IPS-18a (cell line): ENCODE data around the gene RASD1.

Source experiments
- H3K27ac ChIP-seq: one replicate; pipeline ENCODE4 v1.5.1; 2013; ENCODE audit warnings: low read length
- H3K27me3 ChIP-seq: one replicate; pipeline ENCODE4 v1.6.1; 2013; ENCODE audit warnings: mild to moderate bottlenecking, low read length; ENCODE audit not compliant: control insufficient read depth, insufficient read depth
- H3K36me3 ChIP-seq: one replicate; pipeline ENCODE4 v1.6.1; 2013; ENCODE audit warnings: low read depth, low read length; ENCODE audit not compliant: control insufficient read depth
- H3K4me1 ChIP-seq: one replicate; pipeline ENCODE4 v1.6.1; 2013; ENCODE audit warnings: low read depth, low read length; ENCODE audit not compliant: control insufficient read depth
- H3K4me3 ChIP-seq: one replicate; pipeline ENCODE4 v1.5.1; 2013; ENCODE audit warnings: low read length
- H3K9ac ChIP-seq: one replicate; pipeline ENCODE4 v1.6.1; 2013; ENCODE audit warnings: mild to moderate bottlenecking, low read length, moderate library complexity
- H3K9me3 ChIP-seq: one replicate; pipeline ENCODE4 v1.6.1; 2013; ENCODE audit warnings: low read depth, low read length; ENCODE audit not compliant: control insufficient read depth

The RASD1 gene

GRCh38 chr17:17496189-17497064, at the start of gene RASD1:
Gene RASD1, minus strand, starts transcription at chr17:17496395. Its CDS starts 214 bp downstream, at chr17:17496181.
- peak within 1 kb of the TSS; percentile 78 for H3K4me3 ChIP-seq
- peaks cover 4% of the 10 kb centered on the region for H3K36me3 ChIP-seq
- H3K27ac ChIP-seq: no peak within 1 kb of the TSS
- H3K9ac ChIP-seq: peak within 1 kb of the TSS; percentile 35
- H3K27me3 ChIP-seq: peaks cover 30% of the 10 kb centered on the region
- H3K4me1 ChIP-seq: peaks cover 13% of the 10 kb centered on the region
- no peaks in the 10 kb centered on the region for H3K9me3 ChIP-seq

DNA sequence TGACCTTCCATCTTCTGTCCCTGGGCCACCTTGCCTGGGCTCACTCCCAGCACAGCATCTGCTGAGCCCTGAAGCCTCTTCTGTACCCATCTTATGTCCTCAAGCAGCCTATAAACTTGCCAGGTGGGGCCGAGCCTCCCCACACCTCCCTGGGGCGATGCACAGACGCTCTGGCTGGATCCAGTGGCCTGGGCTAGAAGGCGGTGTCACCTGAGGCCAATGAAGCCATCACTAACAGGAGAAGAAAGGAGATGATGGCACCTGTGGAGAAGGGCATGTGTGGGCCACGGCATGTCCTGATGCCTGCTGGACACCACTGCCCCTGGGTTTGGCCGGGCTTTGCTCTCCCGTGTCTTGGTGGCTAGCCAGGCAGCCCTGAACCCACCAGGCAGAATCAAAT, 49.8 kb upstream of the RASD1 start:
- no peaks in the 10 kb centered on the region for H3K4me1 ChIP-seq
- no peaks in the 10 kb centered on the region for H3K27me3 ChIP-seq
- no peaks in the 10 kb centered on the region for H3K9me3 ChIP-seq
- no peak overlapping the region for H3K27ac ChIP-seq
- H3K9ac ChIP-seq: no peak overlapping the region
- H3K4me3 ChIP-seq: no peak overlapping the region
- H3K36me3 ChIP-seq: no peaks in the 10 kb centered on the region

- H3K9ac ChIP-seq: no peak overlapping the region
- H3K27ac ChIP-seq: no peak overlapping the region
- no peaks in the 10 kb centered on the region for H3K4me1 ChIP-seq
- no peak overlapping the region for H3K4me3 ChIP-seq
- H3K9me3 ChIP-seq: no peaks in the 10 kb centered on the region
- no peaks in the 10 kb centered on the region for H3K36me3 ChIP-seq
- H3K27me3 ChIP-seq: no peaks in the 10 kb centered on the region
These were observed 49.0 kb upstream of the RASD1 start for GRCh38 chr17:17545031-17545820.

GRCh38 chr17:17542906-17543635, 46.9 kb upstream of the RASD1 start:
- H3K9me3 ChIP-seq: no peaks in the 10 kb centered on the region
- no peaks in the 10 kb centered on the region for H3K36me3 ChIP-seq
- no peak overlapping the region for H3K27ac ChIP-seq
- no peak overlapping the region for H3K9ac ChIP-seq
- H3K4me3 ChIP-seq: no peak overlapping the region
- no peaks in the 10 kb centered on the region for H3K27me3 ChIP-seq
- H3K4me1 ChIP-seq: no peaks in the 10 kb centered on the region

DNA sequence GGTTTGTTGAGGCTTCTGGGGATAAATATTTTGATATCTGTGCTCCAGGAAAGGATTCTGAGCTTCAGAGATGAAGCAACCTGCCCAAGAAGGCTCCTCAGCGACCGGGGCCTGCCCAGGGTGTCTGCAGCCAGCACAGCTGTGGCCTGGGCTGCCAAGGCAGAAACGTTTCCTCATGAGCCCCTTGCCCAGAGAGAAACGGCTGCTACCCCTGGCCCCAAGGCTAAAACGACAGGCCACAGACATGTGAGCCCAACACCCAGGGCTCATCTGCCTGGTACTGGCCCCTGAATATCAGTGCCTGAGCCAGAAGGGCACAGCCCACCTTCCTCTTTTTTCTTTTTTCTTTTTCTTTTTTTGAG, 45.4 kb upstream of the RASD1 start:
- Histone ChIP-seq H3K27ac (no peak overlapping the region), H3K36me3 (no peaks in the 10 kb centered on the region), H3K4me1 (no peaks in the 10 kb centered on the region), H3K27me3 (no peaks in the 10 kb centered on the region), H3K4me3 (no peak overlapping the region), H3K9ac (no peak overlapping the region), H3K9me3 (no peaks in the 10 kb centered on the region)

DNA sequence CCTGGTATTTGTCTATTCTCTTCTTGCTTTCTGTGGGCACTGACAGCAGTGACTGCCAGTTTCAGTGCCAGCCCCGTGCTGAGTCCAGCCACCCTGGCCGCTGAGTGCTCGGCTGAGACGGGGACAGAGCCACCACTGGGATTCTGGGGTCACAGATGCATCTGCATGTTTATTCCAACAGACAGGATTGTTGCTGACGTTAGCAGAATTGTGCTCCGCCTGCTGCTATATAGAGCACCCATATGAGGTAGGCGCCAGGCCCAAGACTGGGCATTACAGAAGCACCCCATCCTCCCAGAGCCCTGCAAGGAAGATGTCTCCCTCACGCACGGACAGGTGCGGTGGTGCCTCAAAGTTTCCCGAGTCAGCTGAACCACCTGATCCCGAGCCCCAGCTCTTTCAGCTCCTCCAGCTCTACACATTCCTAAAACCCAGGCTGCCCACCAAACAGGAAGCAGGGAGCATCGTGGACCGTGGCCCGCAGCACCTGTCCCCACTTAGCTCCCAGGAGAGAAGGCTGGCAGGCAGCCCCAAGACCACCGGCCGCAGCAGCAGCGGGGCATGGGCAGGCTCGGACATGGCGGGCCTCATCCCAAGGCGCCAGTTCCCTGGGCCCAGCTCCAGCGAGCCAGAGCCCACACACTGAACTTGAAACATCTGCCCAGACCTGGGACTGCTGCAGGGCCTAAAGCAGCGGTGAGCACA, 44.9 kb upstream of the RASD1 start:
- no peak overlapping the region for H3K9ac ChIP-seq
- H3K36me3 ChIP-seq: no peaks in the 10 kb centered on the region
- H3K27ac ChIP-seq: no peak overlapping the region
- H3K27me3 ChIP-seq: no peaks in the 10 kb centered on the region
- no peaks in the 10 kb centered on the region for H3K4me1 ChIP-seq
- no peaks in the 10 kb centered on the region for H3K9me3 ChIP-seq
- H3K4me3 ChIP-seq: no peak overlapping the region

- no peaks in the 10 kb centered on the region for H3K4me1 ChIP-seq
- H3K27ac ChIP-seq: no peak overlapping the region
These were observed 44.2 kb upstream of the RASD1 start for GRCh38 chr17:17540278-17540906.

GRCh38 chr17:17539591-17539990, 43.4 kb upstream of the RASD1 start:
- H3K4me3 ChIP-seq: no peak overlapping the region
- no peak overlapping the region for H3K9ac ChIP-seq
- no peaks in the 10 kb centered on the region for H3K9me3 ChIP-seq
- no peaks in the 10 kb centered on the region for H3K27me3 ChIP-seq
- no peaks in the 10 kb centered on the region for H3K36me3 ChIP-seq
- H3K27ac ChIP-seq: no peak overlapping the region
- no peaks in the 10 kb centered on the region for H3K4me1 ChIP-seq

More at GRCh38 chr17:17540278-17540906, 44.2 kb upstream of the RASD1 start:
- Histone ChIP-seq H3K36me3 (no peaks in the 10 kb centered on the region), H3K9ac (no peak overlapping the region), H3K4me3 (no peak overlapping the region), H3K9me3 (no peaks in the 10 kb centered on the region), H3K27me3 (no peaks in the 10 kb centered on the region)

- no peaks in the 10 kb centered on the region for H3K9me3 ChIP-seq
- no peaks in the 10 kb centered on the region for H3K36me3 ChIP-seq
- H3K9ac ChIP-seq: no peak overlapping the region
- H3K4me1 ChIP-seq: no peaks in the 10 kb centered on the region
- no peak overlapping the region for H3K27ac ChIP-seq
- H3K4me3 ChIP-seq: no peak overlapping the region
- no peaks in the 10 kb centered on the region for H3K27me3 ChIP-seq
These were observed 42.5 kb upstream of the RASD1 start for GRCh38 chr17:17538417-17539391.
